Activated CD4-positive, alpha-beta T cell treated with anti-CD3 and anti-CD28 coated beads, Interleukin-2, Interleukin-6, amounts not matched to agents 100 ng/mL and 50 ng/mL, durations not matched to agents 16 hours and 8 hours (primary cell): ENCODE measurements around the gene RSRC2.
A peak's percentile ranks its signal among the peaks of the same experiment; 100 is the strongest.
"Not testable (repeated sequence)": the region's sequence is repeated elsewhere in the genome, so short reads cannot be mapped to it uniquely, and the experiment has no call there.

Experiments used
- DNase-seq: peaks from one replicate; pipeline ENCODE4 v3.0.0-alpha.2; 2020

RSRC2 gene

DNA sequence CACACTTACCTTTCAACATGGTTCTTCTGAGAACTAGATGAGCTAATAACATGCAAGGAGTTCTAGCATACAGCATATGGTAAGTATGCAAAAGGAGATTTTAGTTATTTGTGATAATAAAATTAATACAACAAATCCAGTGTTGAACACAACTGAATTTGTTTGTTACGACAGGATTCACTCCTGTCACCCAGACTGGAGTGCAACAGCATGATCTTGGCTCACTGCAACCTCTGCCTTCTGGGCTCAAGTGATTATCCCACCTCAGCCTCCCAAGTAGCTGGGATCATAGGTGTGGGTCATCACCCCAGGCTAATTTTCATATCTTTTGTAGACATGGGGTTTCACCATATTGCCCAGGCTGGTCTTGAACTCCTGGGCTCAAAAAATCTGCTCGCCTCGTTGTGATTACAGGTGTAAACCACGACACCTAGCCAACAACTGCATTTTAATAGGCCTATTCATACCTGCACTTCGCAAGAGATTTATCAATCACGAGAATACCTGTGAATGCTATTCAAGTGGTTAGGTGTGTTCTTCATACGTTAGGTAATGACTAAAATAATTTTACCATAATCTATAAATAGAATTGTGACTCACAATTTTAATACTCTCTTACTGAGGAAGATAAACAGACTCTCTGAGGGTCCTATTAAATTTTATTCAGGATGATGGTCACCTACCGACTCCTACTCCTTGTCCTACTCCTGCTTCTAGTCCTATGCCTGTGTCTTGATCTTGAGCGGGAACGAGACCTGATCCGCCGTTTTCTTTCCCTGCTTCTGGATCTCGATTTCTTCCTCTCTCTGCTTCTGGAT, 10.0 kb downstream of the RSRC2 start:
- DNase-seq = no peak

DNA sequence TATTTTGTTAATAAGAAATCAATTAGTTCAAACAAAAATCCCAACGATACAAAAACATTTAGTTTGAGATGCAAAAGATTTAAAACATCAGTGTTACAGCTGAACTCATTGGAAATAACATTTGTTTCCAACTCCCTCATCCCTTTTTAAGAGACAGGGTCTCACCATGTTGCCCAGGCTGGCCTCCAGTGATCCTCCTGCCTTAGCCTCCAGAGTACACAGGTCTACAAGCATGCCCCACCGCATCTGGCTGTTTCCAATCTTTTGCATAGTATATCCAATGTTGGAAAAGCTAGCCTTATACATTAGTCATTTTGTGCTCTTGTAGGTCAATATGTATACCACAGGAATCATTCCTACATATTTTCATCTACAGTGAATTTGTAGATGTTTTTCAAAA, 11.5 kb downstream of the RSRC2 start:
- DNase-seq = no peak

GRCh38 chr12:122513660-122514059, 13.1 kb downstream of the RSRC2 start:
- no peak for DNase-seq

DNA sequence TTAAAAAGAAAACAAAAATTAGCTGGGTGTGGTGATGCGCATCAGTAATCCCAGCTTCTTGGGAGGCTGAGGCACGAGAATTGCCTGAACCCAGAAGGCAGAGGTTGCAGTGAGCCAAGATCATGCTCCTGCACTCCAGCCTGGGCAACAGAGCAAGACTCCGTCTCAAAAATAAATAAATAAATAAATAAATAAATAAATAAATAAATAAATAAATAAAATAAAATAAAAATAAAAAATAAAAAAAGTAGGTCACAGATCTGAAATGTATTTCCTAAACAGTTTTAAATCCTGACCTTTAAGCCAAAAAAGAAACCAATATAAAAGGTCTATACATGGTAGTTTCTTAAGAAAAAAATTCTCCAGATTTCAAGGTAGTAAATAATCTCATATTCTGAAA, 13.7 kb downstream of the RSRC2 start:
- DNase-seq = not testable (repeated sequence)

- DNase-seq = no peak
Observed at GRCh38 chr12:122508163-122508562, 18.6 kb downstream of the RSRC2 start.

DNA sequence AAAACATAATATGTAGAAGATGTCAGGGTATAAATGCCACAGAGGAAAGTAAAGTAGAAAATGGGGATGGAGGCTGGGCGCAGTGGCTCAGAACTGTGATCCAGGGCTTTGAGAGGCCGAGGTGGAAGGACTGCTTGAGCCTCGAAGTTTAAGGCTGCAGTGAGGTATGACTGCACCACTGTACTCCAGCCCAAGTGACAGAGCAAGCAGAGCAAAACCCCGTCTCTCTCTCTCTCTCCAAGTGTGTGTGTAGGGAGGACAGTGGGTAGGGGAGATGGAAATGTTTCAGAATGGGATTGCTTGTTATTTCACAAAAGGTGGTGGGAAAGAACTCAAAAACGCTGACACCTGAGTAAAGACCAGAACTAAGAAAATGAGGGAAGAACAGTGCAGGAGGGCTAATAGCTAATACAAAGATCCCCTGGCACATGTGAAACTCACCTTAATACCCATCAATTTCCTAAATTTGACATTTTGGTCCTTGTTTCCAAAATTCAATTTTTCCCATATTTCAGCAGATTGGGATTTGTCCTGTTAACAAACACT, 20.3 kb downstream of the RSRC2 start:
- DNase-seq = no peak

GRCh38 chr12:122505419-122506051, 21.2 kb downstream of the RSRC2 start:
- no peak for DNase-seq

DNA sequence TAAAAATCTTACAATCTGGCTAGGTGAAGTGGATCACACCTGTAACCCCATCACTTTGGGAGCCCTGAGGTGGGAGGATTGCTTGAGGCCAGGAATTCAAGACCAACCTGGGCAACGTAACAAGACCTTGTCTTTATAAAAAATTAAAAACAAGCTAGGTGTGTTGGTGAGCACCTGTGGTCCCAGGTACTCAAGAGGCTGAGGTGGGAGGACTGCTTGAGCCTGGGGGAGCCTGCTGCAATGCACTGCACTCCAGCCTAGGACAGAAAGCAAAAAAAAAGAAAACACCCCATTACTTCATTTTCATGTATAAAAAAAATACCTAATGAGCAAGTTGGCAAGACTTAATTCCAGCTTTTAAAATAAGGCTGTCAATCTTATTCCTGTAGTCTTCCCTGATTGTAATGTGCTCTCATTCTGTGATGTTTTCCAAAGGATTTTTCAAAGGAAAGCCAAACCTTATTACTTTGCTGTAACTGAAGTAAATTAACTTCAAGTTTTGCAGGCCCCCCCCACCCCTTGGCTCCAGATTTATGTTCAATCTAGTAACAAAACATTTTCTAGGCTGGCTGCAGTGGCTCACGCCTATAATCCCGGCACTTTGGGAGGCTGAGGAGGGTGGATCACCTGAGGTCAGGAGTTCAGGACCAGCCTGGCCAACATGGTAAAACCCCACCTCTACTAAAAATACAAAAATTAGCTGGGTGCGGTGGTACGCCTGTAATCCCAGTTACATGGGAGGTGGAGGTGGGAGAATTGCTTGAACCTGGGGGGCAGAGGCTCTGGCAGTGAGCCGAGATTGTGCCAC, 22.7 kb downstream of the RSRC2 start:
- DNase-seq = no peak

DNA sequence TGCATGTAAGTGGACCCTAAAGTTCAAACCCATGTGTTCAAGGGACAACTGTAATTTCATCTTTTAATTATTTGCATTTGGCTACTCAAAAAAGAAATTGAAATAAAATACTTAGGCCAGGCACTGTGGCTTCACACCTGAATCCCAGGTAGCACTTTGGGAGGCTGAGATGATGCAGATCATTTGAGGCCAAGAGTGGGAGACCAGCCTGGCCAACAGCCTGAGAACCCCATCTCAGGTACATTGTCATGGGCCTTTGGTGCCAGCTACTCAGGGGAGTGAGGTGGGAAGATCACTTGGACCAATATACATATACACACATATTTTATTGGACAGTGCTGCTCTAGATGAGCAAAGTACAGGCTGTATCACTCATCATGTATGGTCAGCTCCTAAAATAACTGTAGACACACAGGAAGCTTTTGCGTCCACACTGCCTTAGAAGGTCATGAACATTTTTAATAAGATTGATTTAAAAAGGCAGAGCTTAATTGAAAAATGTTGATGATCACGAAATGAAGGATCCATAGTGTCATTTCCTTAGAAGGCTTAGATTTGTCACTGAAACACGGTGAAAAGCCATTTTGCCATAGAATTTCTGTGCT, 23.5 kb downstream of the RSRC2 start:
- no peak for DNase-seq

- peak; percentile 16 for DNase-seq
Observed at GRCh38 chr12:122501489-122501989, 25.2 kb downstream of the RSRC2 start.

DNA sequence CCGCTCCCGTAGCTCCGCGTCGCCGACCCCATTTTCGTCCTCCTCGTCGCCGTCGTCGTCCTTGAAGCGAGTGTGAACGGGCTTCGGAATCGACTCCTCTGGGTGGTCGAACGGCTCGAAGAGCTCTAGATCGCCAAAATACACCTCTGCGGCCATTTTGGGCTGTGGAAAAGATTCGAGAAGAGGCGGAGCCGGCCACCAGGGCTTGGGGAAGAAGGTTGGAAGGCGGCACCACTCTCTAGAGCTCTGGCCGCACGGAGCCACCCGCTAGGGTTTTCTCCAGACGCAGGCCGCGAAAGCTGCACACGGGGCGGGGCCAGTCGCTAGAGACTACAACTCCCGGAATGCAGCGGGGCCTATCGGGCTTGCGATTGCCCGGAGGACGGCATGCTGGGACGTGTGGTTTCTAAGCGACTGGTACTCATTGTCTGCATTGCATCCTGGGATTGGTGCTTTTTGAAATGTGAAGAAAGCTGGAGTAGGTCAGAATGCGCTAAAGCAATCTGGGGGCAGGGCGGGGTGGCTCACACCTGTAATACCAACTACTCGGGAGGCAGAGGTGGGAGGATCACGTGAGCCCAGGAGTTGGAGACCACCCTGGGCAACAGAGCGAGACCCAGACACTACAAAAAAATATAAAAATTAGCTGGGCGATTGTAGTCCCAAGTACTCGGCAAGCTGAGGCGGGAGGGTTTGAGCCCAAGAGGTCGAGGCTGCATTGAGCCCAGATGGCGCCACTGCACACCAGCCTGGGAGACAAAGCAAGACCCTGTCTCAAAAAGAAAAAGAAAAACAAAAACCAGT, 25.8 kb downstream of the RSRC2 start, which contains the start of gene ZCCHC8:
TSS of gene ZCCHC8 (minus strand) at position 248 of the 804 bp plus-strand sequence. CDS start at position 156, 92 bp downstream.
- DNase-seq = peak; percentile 99

DNA sequence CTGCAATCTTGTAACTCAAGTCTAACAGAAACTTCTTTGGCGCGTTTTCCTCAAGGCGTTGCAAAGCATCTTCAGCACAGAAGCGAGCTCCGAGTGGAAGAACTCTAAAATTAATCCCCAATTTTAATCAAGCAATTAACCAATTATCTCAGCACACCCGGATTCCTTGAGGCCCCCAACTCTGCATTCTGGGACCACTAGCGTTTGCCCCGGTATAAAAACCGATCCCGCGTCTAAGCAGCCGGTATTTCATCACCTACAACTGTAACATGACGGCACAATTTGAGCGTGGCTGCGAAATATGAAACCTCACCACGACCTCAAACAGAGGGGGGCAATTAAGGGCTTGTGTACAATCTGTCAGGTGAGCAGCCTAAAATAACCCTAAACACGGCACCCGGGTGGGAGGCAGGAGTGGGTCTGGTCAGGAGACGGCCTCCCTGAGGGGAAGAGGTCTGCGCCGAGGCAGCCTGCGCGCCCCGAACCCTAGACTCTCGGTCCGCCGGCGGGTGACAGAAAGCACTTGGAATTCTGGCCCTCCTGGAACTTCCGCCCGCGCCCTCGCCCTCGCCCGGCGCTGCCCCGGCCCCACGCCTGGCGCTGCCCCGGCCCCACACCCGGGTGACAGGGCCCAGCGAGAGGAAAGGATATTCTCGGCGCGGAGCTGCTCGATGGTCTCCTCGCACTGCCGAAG, 26.6 kb downstream of the RSRC2 start:
- peak; percentile 50 for DNase-seq

- no peak for DNase-seq
Observed at GRCh38 chr12:122495258-122495657, 31.5 kb downstream of the RSRC2 start.

- DNase-seq = not testable (repeated sequence)
Observed at GRCh38 chr12:122493222-122493621, 33.5 kb downstream of the RSRC2 start.

DNA sequence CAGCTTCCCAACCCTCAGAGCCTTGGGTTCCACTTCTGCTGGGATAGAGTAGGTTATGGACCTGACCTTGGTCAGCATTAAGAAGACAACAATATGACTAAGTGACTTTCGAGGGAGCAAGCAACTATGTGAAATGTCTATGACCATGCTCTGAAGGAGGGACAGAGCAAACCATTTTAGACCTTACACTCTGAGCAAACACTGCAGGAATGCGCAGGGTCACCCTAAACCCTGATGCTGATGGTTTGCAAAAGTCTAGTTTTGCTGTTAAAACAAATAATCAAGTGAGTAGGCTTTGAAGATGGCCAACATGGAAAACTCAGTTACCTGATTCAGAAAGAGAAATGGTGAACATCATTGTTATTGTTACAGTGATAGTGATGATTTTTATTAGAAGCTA, 34.7 kb downstream of the RSRC2 start:
- DNase-seq = no peak

GRCh38 chr12:122489038-122489437, 37.7 kb downstream of the RSRC2 start:
- DNase-seq = no peak

DNA sequence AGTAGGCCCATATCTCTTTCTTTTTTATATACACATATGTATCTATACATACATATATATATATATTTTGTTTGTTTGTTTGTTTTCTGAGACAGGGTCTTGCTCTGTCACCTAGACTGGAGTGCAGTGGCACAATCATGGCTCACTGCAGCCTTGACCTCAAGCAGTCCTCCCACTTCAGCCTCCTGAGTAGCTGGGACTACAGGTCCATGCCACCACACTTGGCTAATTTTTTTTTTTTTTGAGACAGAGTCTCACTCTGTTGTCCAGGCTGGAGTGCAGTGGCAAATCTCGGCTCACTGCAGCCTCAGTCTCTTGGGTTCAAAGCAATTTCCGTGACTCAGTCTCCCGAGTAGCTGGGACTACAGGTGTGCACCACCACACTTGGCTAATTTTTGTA, 38.9 kb downstream of the RSRC2 start:
- not testable (repeated sequence) for DNase-seq

- no peak for DNase-seq
Observed at GRCh38 chr12:122486805-122487426, 39.8 kb downstream of the RSRC2 start.

- not testable (repeated sequence) for DNase-seq
Observed at GRCh38 chr12:122486360-122486759, 40.4 kb downstream of the RSRC2 start.

DNA sequence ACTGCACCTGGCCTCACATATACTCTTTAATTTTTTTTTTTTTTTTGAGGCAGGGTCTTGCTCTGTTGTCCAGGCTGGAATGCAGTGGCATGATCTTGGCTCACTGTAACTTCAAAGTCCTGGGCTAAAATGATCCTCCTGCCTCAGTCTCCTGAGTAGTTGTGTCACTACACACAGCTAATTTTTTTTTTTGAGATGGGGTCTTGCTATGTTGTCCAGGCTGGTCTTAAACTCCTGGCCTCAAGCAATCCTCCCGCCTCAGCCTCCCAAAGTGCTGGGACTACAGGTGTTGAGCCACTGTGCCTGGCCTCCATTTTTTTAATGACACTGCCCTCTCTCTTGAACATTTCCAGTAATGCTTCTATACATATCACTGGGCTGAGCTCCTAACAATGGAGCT, 42.4 kb downstream of the RSRC2 start:
- DNase-seq = not testable (repeated sequence)

- DNase-seq = no peak
Observed at GRCh38 chr12:122483969-122484368, 42.8 kb downstream of the RSRC2 start.
